ENCODE results near the gene CACNA1B. TPM values are rescaled to one million over a fixed set of nuclear protein-coding genes. Genes with fewer than 3 reads are reported as not detected.

CACNA1B gene
- total and polyA plus RNA-seq, 9 of the 15 experiments (the other 6 are each of a cell fraction or from before 2014, with no cell fraction given), result 0.01 to 0.04 TPM; not detected in 7

DNA sequence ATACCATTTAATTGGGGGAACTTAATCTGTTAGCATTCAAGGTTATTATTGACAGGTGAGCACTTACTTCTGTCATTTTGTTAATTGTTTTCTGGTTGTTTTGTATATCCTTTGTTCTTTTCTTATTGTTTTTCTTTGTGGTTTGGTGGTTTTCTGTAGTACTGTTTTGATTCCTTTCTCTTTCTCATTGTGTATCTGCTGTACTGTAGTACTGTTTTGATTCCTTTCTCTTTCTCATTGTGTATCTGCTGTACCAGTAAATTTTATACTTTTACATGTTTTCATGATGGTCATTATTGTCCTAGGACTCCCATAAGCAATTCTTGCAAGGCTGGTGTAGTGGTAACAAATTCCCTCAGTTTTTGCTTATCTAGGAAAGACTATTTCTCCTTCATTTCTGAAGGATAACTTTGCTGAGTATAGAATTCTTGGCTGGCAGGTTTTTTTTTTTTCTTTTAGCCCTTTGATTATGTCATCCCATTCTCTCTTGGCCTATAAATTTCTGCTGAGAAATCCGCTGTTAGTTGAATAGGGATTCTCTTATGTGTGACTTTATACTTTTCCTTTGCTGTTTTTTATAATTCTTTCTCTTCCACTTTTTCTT, 24.1 kb upstream of the CACNA1B start:
- Histone ChIP-seq H3K79me2 (ENCODE audit: control insufficient read depth, insufficient read depth, low read length) (no peaks in the 10 kb centered on the region), H3K4me2 (ENCODE audit: insufficient read depth, low read length) (no peak overlapping the region), H3K36me3 (ENCODE audit: control insufficient read depth, insufficient read depth, low read length) (no peaks in the 10 kb centered on the region), H2AFZ (ENCODE audit: low read depth, low read length) (no peak overlapping the region), H4K20me1 (replicated peaks; ENCODE audit: control insufficient read depth, insufficient read depth, low read length) (no peaks in the 10 kb centered on the region), H3K9me1 (ENCODE audit: control insufficient read depth, insufficient read depth, low read length) (no peaks in the 10 kb centered on the region), H3K9ac (ENCODE audit: insufficient read depth in 1 of 2, low read depth in 2 of 2, low read length in 2 of 2) (no peak overlapping the region), H3K4me1 (replicated peaks in 1 of 2; ENCODE audit: control insufficient read depth in 2 of 2, insufficient read depth in 2 of 2, low read length in 2 of 2) (no peaks in the 10 kb centered on the region), H3K9me3 (replicated peaks; ENCODE audit: control insufficient read depth, insufficient read depth, low read depth, low read length) (no peaks in the 10 kb centered on the region; the same call in 1 of the 2 replicates), H3K27ac (ENCODE audit: extremely low read depth, low read depth, low read length) (no peak overlapping the region), H3K4me3 (no peak overlapping the region), H3K27me3 (ENCODE audit: control insufficient read depth in 2 of 2, insufficient read depth in 2 of 2, low read length in 2 of 2) (peaks cover 3 to 6% of the 10 kb centered on the region in 2 experiments; a peak in 1 of 5 replicates)
- intact Hi-C loops (cut with micrococcal nuclease) (no loop called here), in situ Hi-C loops (cut with MboI) (no loop called here)
- ChIA-PET POLR2A (no interaction called here), CTCF (ENCODE audit: low intra/inter-chr PET ratio) (no interaction called here)
- no TSS peak for BruUV-seq (replicated peaks)
- no peak for FAIRE-seq
- no peak for DNase-seq (ENCODE audit: extremely low read depth in 1 of 4, low spot score in 3 of 4)
- ATAC-seq, result no peak
- WGBS (ENCODE audit: insufficient coverage, low coverage, missing lambda C conversion rate), result 11% methylated on average over 1 of the region's 1 CpG
- TF ChIP-seq, protein P1, sequence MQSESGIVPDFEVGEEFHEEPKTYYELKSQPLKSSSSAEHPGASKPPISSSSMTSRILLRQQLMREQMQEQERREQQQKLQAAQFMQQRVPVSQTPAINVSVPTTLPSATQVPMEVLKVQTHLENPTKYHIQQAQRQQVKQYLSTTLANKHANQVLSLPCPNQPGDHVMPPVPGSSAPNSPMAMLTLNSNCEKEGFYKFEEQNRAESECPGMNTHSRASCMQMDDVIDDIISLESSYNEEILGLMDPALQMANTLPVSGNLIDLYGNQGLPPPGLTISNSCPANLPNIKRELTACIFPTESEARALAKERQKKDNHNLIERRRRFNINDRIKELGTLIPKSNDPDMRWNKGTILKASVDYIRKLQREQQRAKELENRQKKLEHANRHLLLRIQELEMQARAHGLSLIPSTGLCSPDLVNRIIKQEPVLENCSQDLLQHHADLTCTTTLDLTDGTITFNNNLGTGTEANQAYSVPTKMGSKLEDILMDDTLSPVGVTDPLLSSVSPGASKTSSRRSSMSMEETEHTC (IDR thresholded peaks at IDR 0.05), result no peak
- TF ChIP-seq, protein P2, sequence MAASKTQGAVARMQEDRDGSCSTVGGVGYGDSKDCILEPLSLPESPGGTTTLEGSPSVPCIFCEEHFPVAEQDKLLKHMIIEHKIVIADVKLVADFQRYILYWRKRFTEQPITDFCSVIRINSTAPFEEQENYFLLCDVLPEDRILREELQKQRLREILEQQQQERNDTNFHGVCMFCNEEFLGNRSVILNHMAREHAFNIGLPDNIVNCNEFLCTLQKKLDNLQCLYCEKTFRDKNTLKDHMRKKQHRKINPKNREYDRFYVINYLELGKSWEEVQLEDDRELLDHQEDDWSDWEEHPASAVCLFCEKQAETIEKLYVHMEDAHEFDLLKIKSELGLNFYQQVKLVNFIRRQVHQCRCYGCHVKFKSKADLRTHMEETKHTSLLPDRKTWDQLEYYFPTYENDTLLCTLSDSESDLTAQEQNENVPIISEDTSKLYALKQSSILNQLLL (CRISPR knock-in tag; IDR thresholded peaks at IDR 0.05; ENCODE audit: borderline replicate concordance), result no peak
- no peak for TF ChIP-seq TBP (optimal IDR thresholded peaks at IDR 0.05; ENCODE audit: low read depth, low read length)
- TF ChIP-seq ZNF57 (CRISPR knock-in tag; IDR thresholded peaks at IDR 0.05), result no peak
- TF ChIP-seq ZNF561 (CRISPR knock-in tag; conservative IDR thresholded peaks at IDR 0.05), result no peak
- TF ChIP-seq, protein P3, sequence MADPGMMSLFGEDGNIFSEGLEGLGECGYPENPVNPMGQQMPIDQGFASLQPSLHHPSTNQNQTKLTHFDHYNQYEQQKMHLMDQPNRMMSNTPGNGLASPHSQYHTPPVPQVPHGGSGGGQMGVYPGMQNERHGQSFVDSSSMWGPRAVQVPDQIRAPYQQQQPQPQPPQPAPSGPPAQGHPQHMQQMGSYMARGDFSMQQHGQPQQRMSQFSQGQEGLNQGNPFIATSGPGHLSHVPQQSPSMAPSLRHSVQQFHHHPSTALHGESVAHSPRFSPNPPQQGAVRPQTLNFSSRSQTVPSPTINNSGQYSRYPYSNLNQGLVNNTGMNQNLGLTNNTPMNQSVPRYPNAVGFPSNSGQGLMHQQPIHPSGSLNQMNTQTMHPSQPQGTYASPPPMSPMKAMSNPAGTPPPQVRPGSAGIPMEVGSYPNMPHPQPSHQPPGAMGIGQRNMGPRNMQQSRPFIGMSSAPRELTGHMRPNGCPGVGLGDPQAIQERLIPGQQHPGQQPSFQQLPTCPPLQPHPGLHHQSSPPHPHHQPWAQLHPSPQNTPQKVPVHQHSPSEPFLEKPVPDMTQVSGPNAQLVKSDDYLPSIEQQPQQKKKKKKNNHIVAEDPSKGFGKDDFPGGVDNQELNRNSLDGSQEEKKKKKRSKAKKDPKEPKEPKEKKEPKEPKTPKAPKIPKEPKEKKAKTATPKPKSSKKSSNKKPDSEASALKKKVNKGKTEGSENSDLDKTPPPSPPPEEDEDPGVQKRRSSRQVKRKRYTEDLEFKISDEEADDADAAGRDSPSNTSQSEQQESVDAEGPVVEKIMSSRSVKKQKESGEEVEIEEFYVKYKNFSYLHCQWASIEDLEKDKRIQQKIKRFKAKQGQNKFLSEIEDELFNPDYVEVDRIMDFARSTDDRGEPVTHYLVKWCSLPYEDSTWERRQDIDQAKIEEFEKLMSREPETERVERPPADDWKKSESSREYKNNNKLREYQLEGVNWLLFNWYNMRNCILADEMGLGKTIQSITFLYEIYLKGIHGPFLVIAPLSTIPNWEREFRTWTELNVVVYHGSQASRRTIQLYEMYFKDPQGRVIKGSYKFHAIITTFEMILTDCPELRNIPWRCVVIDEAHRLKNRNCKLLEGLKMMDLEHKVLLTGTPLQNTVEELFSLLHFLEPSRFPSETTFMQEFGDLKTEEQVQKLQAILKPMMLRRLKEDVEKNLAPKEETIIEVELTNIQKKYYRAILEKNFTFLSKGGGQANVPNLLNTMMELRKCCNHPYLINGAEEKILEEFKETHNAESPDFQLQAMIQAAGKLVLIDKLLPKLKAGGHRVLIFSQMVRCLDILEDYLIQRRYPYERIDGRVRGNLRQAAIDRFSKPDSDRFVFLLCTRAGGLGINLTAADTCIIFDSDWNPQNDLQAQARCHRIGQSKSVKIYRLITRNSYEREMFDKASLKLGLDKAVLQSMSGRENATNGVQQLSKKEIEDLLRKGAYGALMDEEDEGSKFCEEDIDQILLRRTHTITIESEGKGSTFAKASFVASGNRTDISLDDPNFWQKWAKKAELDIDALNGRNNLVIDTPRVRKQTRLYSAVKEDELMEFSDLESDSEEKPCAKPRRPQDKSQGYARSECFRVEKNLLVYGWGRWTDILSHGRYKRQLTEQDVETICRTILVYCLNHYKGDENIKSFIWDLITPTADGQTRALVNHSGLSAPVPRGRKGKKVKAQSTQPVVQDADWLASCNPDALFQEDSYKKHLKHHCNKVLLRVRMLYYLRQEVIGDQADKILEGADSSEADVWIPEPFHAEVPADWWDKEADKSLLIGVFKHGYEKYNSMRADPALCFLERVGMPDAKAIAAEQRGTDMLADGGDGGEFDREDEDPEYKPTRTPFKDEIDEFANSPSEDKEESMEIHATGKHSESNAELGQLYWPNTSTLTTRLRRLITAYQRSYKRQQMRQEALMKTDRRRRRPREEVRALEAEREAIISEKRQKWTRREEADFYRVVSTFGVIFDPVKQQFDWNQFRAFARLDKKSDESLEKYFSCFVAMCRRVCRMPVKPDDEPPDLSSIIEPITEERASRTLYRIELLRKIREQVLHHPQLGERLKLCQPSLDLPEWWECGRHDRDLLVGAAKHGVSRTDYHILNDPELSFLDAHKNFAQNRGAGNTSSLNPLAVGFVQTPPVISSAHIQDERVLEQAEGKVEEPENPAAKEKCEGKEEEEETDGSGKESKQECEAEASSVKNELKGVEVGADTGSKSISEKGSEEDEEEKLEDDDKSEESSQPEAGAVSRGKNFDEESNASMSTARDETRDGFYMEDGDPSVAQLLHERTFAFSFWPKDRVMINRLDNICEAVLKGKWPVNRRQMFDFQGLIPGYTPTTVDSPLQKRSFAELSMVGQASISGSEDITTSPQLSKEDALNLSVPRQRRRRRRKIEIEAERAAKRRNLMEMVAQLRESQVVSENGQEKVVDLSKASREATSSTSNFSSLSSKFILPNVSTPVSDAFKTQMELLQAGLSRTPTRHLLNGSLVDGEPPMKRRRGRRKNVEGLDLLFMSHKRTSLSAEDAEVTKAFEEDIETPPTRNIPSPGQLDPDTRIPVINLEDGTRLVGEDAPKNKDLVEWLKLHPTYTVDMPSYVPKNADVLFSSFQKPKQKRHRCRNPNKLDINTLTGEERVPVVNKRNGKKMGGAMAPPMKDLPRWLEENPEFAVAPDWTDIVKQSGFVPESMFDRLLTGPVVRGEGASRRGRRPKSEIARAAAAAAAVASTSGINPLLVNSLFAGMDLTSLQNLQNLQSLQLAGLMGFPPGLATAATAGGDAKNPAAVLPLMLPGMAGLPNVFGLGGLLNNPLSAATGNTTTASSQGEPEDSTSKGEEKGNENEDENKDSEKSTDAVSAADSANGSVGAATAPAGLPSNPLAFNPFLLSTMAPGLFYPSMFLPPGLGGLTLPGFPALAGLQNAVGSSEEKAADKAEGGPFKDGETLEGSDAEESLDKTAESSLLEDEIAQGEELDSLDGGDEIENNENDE (IDR thresholded peaks at IDR 0.05; ENCODE audit: low read depth, low read length), result no peak
